Stomach (tissue), 9 donors: Measurements from ENCODE around the gene SEMA5B. TPM values are rescaled to one million over a fixed set of nuclear protein-coding genes. Genes with fewer than 3 reads are reported as not detected.

Source experiments
- DNase-seq, 2 donors: peaks; one replicate each; pipeline versions ENCODE4 v3.0.0 to v3.0.0-alpha.2; 2013 to 2019
- H3K27ac ChIP-seq, 5 donors: fragments of 200-600 bp in 4 of 5; sonication (generic) in 4 of 5; one replicate each; pipeline ENCODE4 v1.5.1; 2013 to 2019; ENCODE audit warnings: mild to moderate bottlenecking in 1 of 5, moderate library complexity in 1 of 5
- H3K27me3 ChIP-seq, 3 donors: fragments of 200-600 bp; sonication (generic); one replicate each; pipeline ENCODE4 v1.5.1; 2017 to 2019; ENCODE audit warnings: mixed run types in 1 of 3
- H3K36me3 ChIP-seq, 4 donors: fragments of 200-600 bp; sonication (generic); 1 replicate in 3 of 4; 2 replicates in 1 of 4; pipeline ENCODE4 v1.5.1; 2016 to 2019
- H3K4me1 ChIP-seq, 4 donors: fragments of 200-600 bp; sonication (generic); one replicate each; pipeline ENCODE4 v1.5.1; 2016 to 2019
- H3K4me3 ChIP-seq, 4 donors: fragments of 200-600 bp; sonication (generic) in 3 of 4; one replicate each; pipeline ENCODE4 v1.5.1; 2016 to 2019; ENCODE audit warnings: mild to moderate bottlenecking in 1 of 4
- H3K9me3 ChIP-seq, 4 donors: fragments of 200-600 bp; sonication (generic); one replicate each; pipeline ENCODE4 v1.5.1; 2016 to 2019
- CTCF ChIP-seq, 7 experiments: fragments of 450-650 bp in 4 of 7; fragments of 200-600 bp in 3 of 7; sonication (generic) in 3 of 7; IDR thresholded peaks; one replicate each; pipeline ENCODE4 v1.5.1; 2016 to 2019; ENCODE audit warnings: antibody characterized with exemption in 7 of 7, control low read depth in 2 of 7, mild to moderate bottlenecking in 1 of 7
- EP300 ChIP-seq: sonication (generic); formaldehyde crosslinking; IDR thresholded peaks from one replicate; pipeline ENCODE4 v1.6.1; 2017; ENCODE audit warnings: antibody characterized with exemption
- POLR2A ChIP-seq, 4 donors: fragments of 450-650 bp; IDR thresholded peaks; one replicate each; pipeline ENCODE4 v1.6.1; 2016; ENCODE audit warnings: antibody characterized with exemption in 4 of 4, control low read depth in 2 of 4, mild to moderate bottlenecking in 1 of 4, moderate library complexity in 1 of 4
- POLR2AphosphoS5 ChIP-seq, 3 donors: sonication (generic); formaldehyde crosslinking; IDR thresholded peaks; one replicate each; pipeline ENCODE4 v1.6.1; 2016; ENCODE audit warnings: antibody characterized with exemption in 3 of 3
- WGBS, 5 donors: extraction: QIAGEN DNeasy Blood & Tissue Kit in 3 of 5; methylation state at CpG; one replicate each; pipeline versions ENCODE4 v1.1.5 to v1.1.7; 2013 to 2018; 5-methylcytosine and 5-hydroxymethylcytosine counted together
- intact Hi-C: fragments of 100-400 bp; cut with DNase I; formaldehyde crosslinking; loops from one replicate; pipeline ENCODE4 v1.15.1; 2023; ENCODE audit warnings: low total_unique reads
- polyA plus RNA-seq, 3 donors: library from polyadenylated mRNA; stranded (reverse); fragments of 200-250 nt; gene quantifications; one replicate each; pipeline ENCODE4 v1.2.3, GENCODE V29; 2013
- total RNA-seq, 5 donors: library from RNA; depleted of rRNA; stranded (reverse); fragments of >200 nt; gene quantifications; one replicate each; pipeline versions ENCODE4 v1.1.0 to v1.2.3, GENCODE V29; 2014 to 2016
- donor health status: healthy with polysubstance abuse.
- donor health status: Bipolar disorder and iron deficiency.
- donor health status: healthy.

Gene SEMA5B
- total and polyA plus RNA-seq, 8 donors = 0.15 to 27.2 (median 1.0) TPM; not detected in 2

- Histone ChIP-seq H3K36me3 (no peaks in the 10 kb centered on the region), H3K4me1 (peaks cover 9 to 11% (median 11%) of the 10 kb centered on the region in 4 donors), H3K27ac (no peak overlapping the region), H3K27me3 (peaks cover 10 to 58% (median 32%) of the 10 kb centered on the region in 3 donors), H3K4me3 (no peak overlapping the region), H3K9me3 (no peaks in the 10 kb centered on the region)
- intact Hi-C loops = no loop called here
- no peak for TF ChIP-seq POLR2A (IDR thresholded peaks at IDR 0.05)
- TF ChIP-seq POLR2AphosphoS5 (IDR thresholded peaks at IDR 0.05) = no peak
- no peak for TF ChIP-seq EP300
- TF ChIP-seq CTCF (IDR thresholded peaks at IDR 0.05) = no peak
- 71 to 86% (median 75%) methylated on average over 6 of the region's 6 CpGs for WGBS, 5 donors
- DNase-seq = no peak
These were observed 104.0 kb downstream of the SEMA5B start for GRCh38 chr3:122923611-122924010.

- Histone ChIP-seq H3K27ac (no peak overlapping the region), H3K9me3 (no peaks in the 10 kb centered on the region), H3K27me3 (peaks cover 10 to 54% (median 32%) of the 10 kb centered on the region in 3 donors), H3K4me3 (peak overlapping the region; percentile 14 to 33 (median 22)), H3K4me1 (peaks cover 9 to 11% (median 11%) of the 10 kb centered on the region in 4 donors), H3K36me3 (no peaks in the 10 kb centered on the region)
- WGBS, 5 donors = 6 to 14% (median 10%) methylated on average over 44 to 68 of the region's 68 CpGs
- intact Hi-C loops = no loop called here
- peak in 1 of 2 donors; percentile 50 for DNase-seq
- no peak for TF ChIP-seq CTCF (IDR thresholded peaks at IDR 0.05)
- no peak for TF ChIP-seq EP300
- TF ChIP-seq POLR2AphosphoS5 (IDR thresholded peaks at IDR 0.05) = no peak
- no peak for TF ChIP-seq POLR2A (IDR thresholded peaks at IDR 0.05)
These were observed 105.5 kb downstream of the SEMA5B start for GRCh38 chr3:122921791-122922651.

GRCh38 chr3:122920986-122921385, 106.6 kb downstream of the SEMA5B start:
- WGBS, 5 donors = 73 to 86% (median 81%) methylated on average over 5 to 6 of the region's 6 CpGs
- TF ChIP-seq EP300 (no peak), POLR2A (IDR thresholded peaks at IDR 0.05) (no peak), CTCF (IDR thresholded peaks at IDR 0.05) (no peak), POLR2AphosphoS5 (IDR thresholded peaks at IDR 0.05) (no peak)
- H3K36me3 ChIP-seq = no peaks in the 10 kb centered on the region
- intact Hi-C loops = no loop called here
- H3K4me1 ChIP-seq = peaks cover 9 to 11% (median 11%) of the 10 kb centered on the region in 4 donors
- H3K27ac ChIP-seq = no peak overlapping the region
- no peaks in the 10 kb centered on the region for H3K9me3 ChIP-seq
- DNase-seq = no peak
- peaks cover 10 to 54% (median 32%) of the 10 kb centered on the region in 3 donors for H3K27me3 ChIP-seq
- H3K4me3 ChIP-seq = no peak overlapping the region

GRCh38 chr3:122919291-122919610, 108.3 kb downstream of the SEMA5B start:
- TF ChIP-seq POLR2A (IDR thresholded peaks at IDR 0.05) = no peak
- no peak for TF ChIP-seq CTCF (IDR thresholded peaks at IDR 0.05)
- TF ChIP-seq POLR2AphosphoS5 (IDR thresholded peaks at IDR 0.05) = no peak
- TF ChIP-seq EP300 = no peak
- no peaks in the 10 kb centered on the region for H3K36me3 ChIP-seq
- intact Hi-C loops = no loop called here

More at GRCh38 chr3:122919291-122919610, 108.3 kb downstream of the SEMA5B start:
- Histone ChIP-seq H3K4me1 (peaks cover 9 to 11% (median 11%) of the 10 kb centered on the region in 4 donors), H3K4me3 (no peak overlapping the region), H3K9me3 (no peaks in the 10 kb centered on the region), H3K27ac (no peak overlapping the region), H3K27me3 (peaks cover 10 to 55% (median 32%) of the 10 kb centered on the region in 3 donors)
- DNase-seq = no peak
- 40 to 67% (median 57%) methylated on average over 3 of the region's 3 CpGs for WGBS, 5 donors
